GM19023 (cell line): ENCODE measurements around the gene TIAM1.

ENCODE experiments used
- ATAC-seq: cut with Tn5 transposase; IDR thresholded peaks from one replicate; pipeline ENCODE4 v1.9.1; 2021; ENCODE audit warnings: mild to moderate bottlenecking, moderate library complexity; ENCODE audit not compliant: unreplicated experiment

The TIAM1 gene, protein sequence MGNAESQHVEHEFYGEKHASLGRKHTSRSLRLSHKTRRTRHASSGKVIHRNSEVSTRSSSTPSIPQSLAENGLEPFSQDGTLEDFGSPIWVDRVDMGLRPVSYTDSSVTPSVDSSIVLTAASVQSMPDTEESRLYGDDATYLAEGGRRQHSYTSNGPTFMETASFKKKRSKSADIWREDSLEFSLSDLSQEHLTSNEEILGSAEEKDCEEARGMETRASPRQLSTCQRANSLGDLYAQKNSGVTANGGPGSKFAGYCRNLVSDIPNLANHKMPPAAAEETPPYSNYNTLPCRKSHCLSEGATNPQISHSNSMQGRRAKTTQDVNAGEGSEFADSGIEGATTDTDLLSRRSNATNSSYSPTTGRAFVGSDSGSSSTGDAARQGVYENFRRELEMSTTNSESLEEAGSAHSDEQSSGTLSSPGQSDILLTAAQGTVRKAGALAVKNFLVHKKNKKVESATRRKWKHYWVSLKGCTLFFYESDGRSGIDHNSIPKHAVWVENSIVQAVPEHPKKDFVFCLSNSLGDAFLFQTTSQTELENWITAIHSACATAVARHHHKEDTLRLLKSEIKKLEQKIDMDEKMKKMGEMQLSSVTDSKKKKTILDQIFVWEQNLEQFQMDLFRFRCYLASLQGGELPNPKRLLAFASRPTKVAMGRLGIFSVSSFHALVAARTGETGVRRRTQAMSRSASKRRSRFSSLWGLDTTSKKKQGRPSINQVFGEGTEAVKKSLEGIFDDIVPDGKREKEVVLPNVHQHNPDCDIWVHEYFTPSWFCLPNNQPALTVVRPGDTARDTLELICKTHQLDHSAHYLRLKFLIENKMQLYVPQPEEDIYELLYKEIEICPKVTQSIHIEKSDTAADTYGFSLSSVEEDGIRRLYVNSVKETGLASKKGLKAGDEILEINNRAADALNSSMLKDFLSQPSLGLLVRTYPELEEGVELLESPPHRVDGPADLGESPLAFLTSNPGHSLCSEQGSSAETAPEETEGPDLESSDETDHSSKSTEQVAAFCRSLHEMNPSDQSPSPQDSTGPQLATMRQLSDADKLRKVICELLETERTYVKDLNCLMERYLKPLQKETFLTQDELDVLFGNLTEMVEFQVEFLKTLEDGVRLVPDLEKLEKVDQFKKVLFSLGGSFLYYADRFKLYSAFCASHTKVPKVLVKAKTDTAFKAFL (N-terminal part only)

GRCh38 chr21:31343680-31344480 is at the start of gene TIAM1:
Gene TIAM1, minus strand, starts transcription at chr21:31344261. Its CDS starts 77,289 bp downstream, at chr21:31266972.
- ATAC-seq: no peak

- ATAC-seq: no peak
Measured at GRCh38 chr21:31387560-31388186, 43.6 kb upstream of the TIAM1 start.

DNA sequence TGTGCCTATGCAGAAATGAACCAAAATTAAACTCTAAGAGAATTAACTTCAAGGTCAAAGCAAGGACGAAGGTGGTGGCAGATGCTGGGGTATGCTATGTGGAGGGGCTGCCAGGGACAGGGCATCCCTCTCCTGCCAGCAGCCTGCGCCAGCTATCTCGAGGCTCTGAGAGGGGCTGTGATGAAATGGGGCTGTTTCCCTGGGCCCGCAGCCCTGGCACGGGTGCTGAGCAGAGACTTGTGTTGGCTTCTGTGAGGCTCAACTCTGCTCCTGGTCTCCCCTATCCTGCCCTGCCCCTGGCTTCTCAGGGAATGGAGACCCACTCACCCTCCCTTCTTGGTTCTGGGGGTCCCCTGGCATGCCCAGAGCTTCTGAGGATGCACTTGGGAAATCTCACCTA is 41.9 kb upstream of the TIAM1 start:
- no peak for ATAC-seq

- ATAC-seq: no peak
Measured at GRCh38 chr21:31383770-31384169, 39.7 kb upstream of the TIAM1 start.

DNA sequence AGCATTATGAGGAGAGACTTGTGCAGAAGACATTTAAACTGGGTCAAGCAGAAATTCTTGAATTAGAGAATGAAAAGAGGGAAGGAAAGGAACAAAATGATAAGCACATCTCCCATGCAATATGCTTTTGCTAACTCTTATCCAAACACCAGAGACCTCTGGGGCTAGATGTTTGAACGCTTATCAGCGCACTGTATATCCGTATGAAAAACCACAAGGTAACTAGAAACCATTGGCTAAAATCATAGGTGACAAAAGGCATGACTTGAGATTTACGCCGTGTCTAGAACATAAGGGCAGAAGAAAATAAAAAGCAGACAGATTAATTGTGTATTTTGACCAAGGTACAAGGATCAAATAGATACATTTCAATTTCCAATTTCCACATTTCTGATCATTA is 38.0 kb upstream of the TIAM1 start:
- ATAC-seq: no peak

GRCh38 chr21:31376301-31376700 is 32.2 kb upstream of the TIAM1 start:
- no peak for ATAC-seq

- ATAC-seq: no peak
Measured at GRCh38 chr21:31374395-31374794, 30.3 kb upstream of the TIAM1 start.

- ATAC-seq: no peak
Measured at GRCh38 chr21:31372471-31372765, 28.4 kb upstream of the TIAM1 start.

DNA sequence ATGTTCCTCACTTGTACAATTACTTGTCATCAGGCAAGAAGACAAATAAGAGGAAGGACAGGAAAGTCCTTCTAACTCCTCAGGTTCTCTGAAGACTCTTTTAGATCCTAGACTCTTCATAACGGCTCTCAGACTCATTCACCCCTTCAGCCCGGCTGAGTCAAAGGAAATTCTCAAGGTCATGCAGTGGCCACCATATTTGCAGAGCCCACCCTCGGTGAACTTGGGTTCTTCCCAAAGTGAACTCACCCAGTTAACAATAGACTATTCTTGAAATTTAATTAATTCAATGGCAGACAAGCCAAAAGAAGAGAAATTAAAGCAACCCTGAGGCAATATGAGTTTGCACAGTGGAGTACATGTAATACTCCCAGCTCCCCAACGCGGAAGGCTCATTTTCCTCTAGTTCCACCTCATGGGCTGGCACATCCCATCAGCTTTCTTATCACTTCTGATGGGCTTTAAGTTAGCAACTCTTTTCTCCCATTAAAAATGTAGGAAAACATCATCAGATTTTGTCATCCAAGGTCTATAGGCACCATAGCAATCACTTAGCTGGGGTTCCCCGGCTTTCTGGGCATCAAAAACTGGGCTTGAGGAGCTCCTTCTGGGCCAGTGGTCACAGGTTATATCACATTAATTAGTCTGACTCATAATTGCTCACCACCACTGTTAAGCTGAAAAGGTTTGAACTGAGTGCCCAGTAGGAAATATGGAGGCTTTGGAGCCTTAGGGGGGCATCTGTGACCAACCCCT is 27.8 kb upstream of the TIAM1 start:
- ATAC-seq: no peak

- no peak for ATAC-seq
Measured at GRCh38 chr21:31370893-31371544, 27.0 kb upstream of the TIAM1 start.

DNA sequence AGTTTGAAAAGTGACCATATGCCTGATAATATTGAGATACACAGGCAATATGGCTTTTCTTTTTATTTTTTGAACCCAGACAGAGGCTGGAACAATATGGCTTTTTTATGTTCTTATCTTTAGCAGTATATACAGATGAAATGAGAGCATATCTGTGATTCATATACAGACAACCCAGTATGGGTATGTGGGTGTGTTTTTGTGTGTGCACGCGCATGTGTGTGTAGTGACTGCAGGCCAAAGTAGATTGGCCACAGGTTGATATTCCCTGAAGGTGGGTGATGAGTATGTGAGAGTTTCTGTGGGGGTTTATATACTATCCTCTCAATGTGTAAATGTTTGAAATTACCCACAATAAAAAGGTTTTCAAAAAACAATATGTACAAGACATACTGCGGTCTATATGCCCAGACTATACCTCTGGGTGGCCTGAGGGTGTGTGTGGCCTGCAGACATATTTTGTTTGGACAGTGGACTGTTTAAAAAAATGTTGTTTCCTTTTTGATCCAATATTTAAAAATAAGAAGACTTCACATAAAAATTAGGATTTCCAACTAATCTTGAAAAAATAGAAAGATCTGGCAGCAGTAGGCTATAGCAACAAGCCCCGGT is 26.3 kb upstream of the TIAM1 start:
- no peak for ATAC-seq

GRCh38 chr21:31368361-31368760 is 24.3 kb upstream of the TIAM1 start:
- ATAC-seq: no peak

- ATAC-seq: no peak
Measured at GRCh38 chr21:31367801-31368200, 23.7 kb upstream of the TIAM1 start.

DNA sequence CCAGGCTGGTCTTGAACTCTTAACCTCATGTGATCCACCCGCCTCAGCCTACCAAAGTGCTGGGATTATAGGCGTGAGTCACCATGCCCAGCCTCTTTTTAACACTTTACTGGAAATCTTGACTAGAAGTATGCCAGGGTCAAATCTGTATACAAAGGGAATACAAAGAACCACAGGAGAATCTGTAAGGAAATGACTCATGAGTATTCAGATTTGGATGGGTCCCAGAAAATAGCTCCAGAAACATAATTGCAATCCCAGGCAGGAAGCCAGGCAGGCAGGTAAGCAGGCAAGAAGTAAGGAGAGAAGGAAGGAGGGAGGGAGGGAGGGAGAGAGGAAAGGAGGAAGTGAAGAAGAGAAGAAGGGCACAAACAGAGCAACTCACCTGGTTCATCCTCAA is 22.8 kb upstream of the TIAM1 start:
- ATAC-seq: no peak

- no peak for ATAC-seq
Measured at GRCh38 chr21:31364253-31364945, 20.3 kb upstream of the TIAM1 start.

GRCh38 chr21:31363720-31364119 is 19.7 kb upstream of the TIAM1 start:
- ATAC-seq: no peak

DNA sequence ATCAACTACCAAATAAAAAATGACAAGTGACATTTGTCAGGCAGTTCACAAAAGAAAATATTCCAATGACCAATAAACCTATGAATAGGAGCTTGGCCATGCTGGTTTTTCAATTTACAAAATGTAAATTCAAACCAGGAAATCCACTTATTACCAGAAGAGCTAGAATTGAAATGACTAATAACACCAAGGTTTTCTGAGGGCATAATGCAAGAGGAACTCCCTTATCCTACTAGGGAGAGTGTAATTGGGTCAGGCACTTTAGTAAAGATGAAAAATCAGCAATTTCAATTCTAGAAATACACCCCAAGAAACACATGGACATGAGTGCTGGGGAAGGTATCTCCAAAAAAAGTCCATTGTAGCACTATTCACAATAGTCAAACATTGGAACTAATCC is 16.7 kb upstream of the TIAM1 start:
- ATAC-seq: no peak

DNA sequence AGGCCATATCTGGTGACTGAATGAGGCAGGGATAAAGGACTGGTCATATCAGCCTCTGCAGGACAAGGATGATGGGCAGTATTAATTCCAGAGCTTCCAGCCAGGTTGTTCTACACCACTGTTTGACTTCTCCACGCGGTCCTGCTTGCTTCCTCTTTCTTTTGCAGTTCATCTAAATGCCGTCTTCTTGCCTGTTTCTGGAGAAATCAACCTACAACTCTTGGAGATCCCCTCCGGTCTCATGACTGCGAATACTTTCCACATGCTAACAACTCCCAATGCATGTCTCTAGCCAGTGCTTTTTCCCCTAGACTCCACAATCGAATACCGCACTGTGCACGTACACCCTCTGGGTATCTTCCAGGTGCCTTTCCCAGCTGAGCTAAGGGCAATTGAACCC is 14.1 kb upstream of the TIAM1 start:
- ATAC-seq: no peak
